NCI-H2196 (cell line): ENCODE data around the gene NWD2.

Experiments
- DNase-seq: peaks from one replicate; lab custom pipeline; 2025; ENCODE audit not compliant: unreplicated experiment; lab: John Stamatoyannopoulos, UW

Gene NWD2

GRCh38 chr4:37299468-37299867 is 54.9 kb downstream of the NWD2 start:
- no peak for DNase-seq

GRCh38 chr4:37304612-37305011 is 60.1 kb downstream of the NWD2 start:
- no peak for DNase-seq

GRCh38 chr4:37305984-37306383 is 61.4 kb downstream of the NWD2 start:
- no peak for DNase-seq

- no peak for DNase-seq
Observed at GRCh38 chr4:37317104-37317643, 72.6 kb downstream of the NWD2 start.

- no peak for DNase-seq
Observed at GRCh38 chr4:37320513-37321235, 76.1 kb downstream of the NWD2 start.

GRCh38 chr4:37322122-37322521 is 77.6 kb downstream of the NWD2 start:
- no peak for DNase-seq

GRCh38 chr4:37324546-37324945 is 80.0 kb downstream of the NWD2 start:
- DNase-seq = no peak

GRCh38 chr4:37326852-37327251 is 82.3 kb downstream of the NWD2 start:
- no peak for DNase-seq

- no peak for DNase-seq
Observed at GRCh38 chr4:37338972-37339371, 94.4 kb downstream of the NWD2 start.

GRCh38 chr4:37358748-37359147 is 114.2 kb downstream of the NWD2 start:
- no peak for DNase-seq

- no peak for DNase-seq
Observed at GRCh38 chr4:37359261-37359660, 114.7 kb downstream of the NWD2 start.

- DNase-seq = no peak
Observed at GRCh38 chr4:37365888-37366287, 121.3 kb downstream of the NWD2 start.

- no peak for DNase-seq
Observed at GRCh38 chr4:37367901-37368300, 123.4 kb downstream of the NWD2 start.

- DNase-seq = no peak
Observed at GRCh38 chr4:37370052-37370451, 125.5 kb downstream of the NWD2 start.

GRCh38 chr4:37381040-37381668 is 136.6 kb downstream of the NWD2 start:
- no peak for DNase-seq

GRCh38 chr4:37383579-37384229 is 139.2 kb downstream of the NWD2 start:
- DNase-seq = peak; percentile 26

- no peak for DNase-seq
Observed at GRCh38 chr4:37385424-37385823, 140.9 kb downstream of the NWD2 start.

GRCh38 chr4:37388681-37389365 is 144.3 kb downstream of the NWD2 start:
- no peak for DNase-seq

- no peak for DNase-seq
Observed at GRCh38 chr4:37389366-37389765, 144.8 kb downstream of the NWD2 start.

- DNase-seq = peak; percentile 50
Observed at GRCh38 chr4:37389967-37390580, 145.5 kb downstream of the NWD2 start.
